Measurements from ENCODE around the gene INPP5F. TPM values are rescaled to one million over a fixed set of nuclear protein-coding genes. Genes with fewer than 3 reads are reported as not detected.

The INPP5F gene
- total and polyA plus RNA-seq, 10 of the 15 experiments (the other 5 are each of a cell fraction or from before 2014, with no cell fraction given) = 6.0 to 49.3 (median 34.3) TPM

- TF ChIP-seq BCLAF1 (IDR thresholded peaks at IDR 0.05) (no peak), REST (IDR thresholded peaks at IDR 0.05; ENCODE audit: low read depth, low read length) (no peak), HSF1 (IDR thresholded peaks at IDR 0.05; ENCODE audit: low read depth, low read length) (no peak), ZNF687 (IDR thresholded peaks at IDR 0.05) (peak; percentile 68), RAD51 (IDR thresholded peaks at IDR 0.05) (no peak), ZBED1 (IDR thresholded peaks at IDR 0.05; ENCODE audit: borderline replicate concordance) (0 out of 2 replicates have a peak, but pooled peaks have one; percentile 21), IKZF2 (IDR thresholded peaks at IDR 0.05) (peak; percentile 66 to 77), NFYB (IDR thresholded peaks at IDR 0.05; ENCODE audit: insufficient read depth, low read depth, low read length) (peak; percentile 79), RFX5 (IDR thresholded peaks at IDR 0.05; ENCODE audit: low read depth, low read length) (no peak), IKZF1 (conservative IDR thresholded peaks at IDR 0.05) (peak; percentile 71), CBX5 (IDR thresholded peaks at IDR 0.05; ENCODE audit: low read depth) (no peak), RELB (IDR thresholded peaks at IDR 0.05; ENCODE audit: low read depth) (peak; percentile 17; the same call in 1 of the 2 replicates), ZNF384 (IDR thresholded peaks at IDR 0.05; ENCODE audit: borderline replicate concordance, low read depth, low read length) (no peak), NR2C2 (IDR thresholded peaks at IDR 0.05; ENCODE audit: borderline replicate concordance, control insufficient read depth, insufficient read length, low read depth) (no peak), MAX (IDR thresholded peaks at IDR 0.05; ENCODE audit: low read depth, low read length) (no peak)
Observed at GRCh38 chr10:119801998-119802538, 76.2 kb downstream of the INPP5F start (continued).
